Lung (tissue), 12 donors: Measurements from ENCODE around the gene DMBX1. TPM values are rescaled to one million over a fixed set of nuclear protein-coding genes. Genes with fewer than 3 reads are reported as not detected.

ENCODE experiments used
- ATAC-seq: fragments of 200-7000 bp; cut with Tn5 transposase; one replicate; pipeline ENCODE4 v1.9.1; 2020; ENCODE audit warnings: moderate number of reproducible peaks; ENCODE audit not compliant: insufficient read depth, low FRiP score
- DNase-seq, 3 donors: peaks; one replicate each; pipeline ENCODE4 v3.0.0-alpha.2; 2013 to 2017
- H3K27ac ChIP-seq, 2 donors: one replicate each; pipeline ENCODE4 v1.5.1; 2013; ENCODE audit warnings: mild to moderate bottlenecking in 2 of 2, moderate library complexity in 2 of 2, control low read depth in 1 of 2, inconsistent platforms in 1 of 2, low read depth in 1 of 2, low read length in 1 of 2
- H3K27me3 ChIP-seq, 3 donors: one replicate each; pipeline ENCODE4 v1.5.1; 2013; ENCODE audit warnings: low read length in 2 of 3; ENCODE audit not compliant: control insufficient read depth in 3 of 3, insufficient read depth in 3 of 3
- H3K36me3 ChIP-seq, 4 donors: one replicate each; pipeline ENCODE4 v1.5.1; 2013; ENCODE audit warnings: low read length in 4 of 4, mild to moderate bottlenecking in 1 of 4, moderate library complexity in 1 of 4; ENCODE audit not compliant: control insufficient read depth in 4 of 4, insufficient read depth in 4 of 4
- H3K4me1 ChIP-seq, 5 donors: one replicate each; pipeline ENCODE4 v1.5.1; 2013; ENCODE audit warnings: low read length in 5 of 5, mild to moderate bottlenecking in 2 of 5, moderate library complexity in 1 of 5; ENCODE audit not compliant: control insufficient read depth in 5 of 5, insufficient read depth in 5 of 5
- H3K4me3 ChIP-seq: one replicate; pipeline ENCODE4 v1.5.1; 2013; ENCODE audit warnings: mild to moderate bottlenecking, control low read depth, moderate library complexity
- H3K9ac ChIP-seq, 2 donors: one replicate each; pipeline ENCODE4 v1.5.1; 2013; ENCODE audit warnings: low read length in 2 of 2, control low read depth in 1 of 2; ENCODE audit not compliant: insufficient read depth in 1 of 2
- H3K9me3 ChIP-seq, 4 donors: one replicate each; pipeline ENCODE4 v1.5.1; 2013; ENCODE audit warnings: low read length in 3 of 4, mild to moderate bottlenecking in 1 of 4, moderate library complexity in 1 of 4; ENCODE audit not compliant: control insufficient read depth in 4 of 4, insufficient read depth in 3 of 4
- CTCF ChIP-seq: IDR thresholded peaks from 2 replicates; pipeline ENCODE4 v1.5.1; 2012; ENCODE audit warnings: mild to moderate bottlenecking; ENCODE audit errors: control extremely low read depth, extremely low read depth
- WGBS, 2 donors: extraction: QIAGEN DNeasy Blood & Tissue Kit; methylation state at CpG; one replicate each; pipeline ENCODE4 v1.1.7; 2013; 5-methylcytosine and 5-hydroxymethylcytosine counted together
- polyA plus RNA-seq, 2 donors: library from polyadenylated mRNA; stranded (reverse); fragments of 200-250 nt; gene quantifications; one replicate each; pipeline ENCODE4 v1.2.1, GENCODE V29; 2013
- total RNA-seq, 2 donors: library from RNA; depleted of rRNA in 1 of 2; stranded (reverse); fragments of >200 nt in 1 of 2; gene quantifications; one replicate each; pipeline ENCODE4 v1.2.1, GENCODE V29; 2014 to 2021
- donor health status: control.
- donor health status: control.
- donor health status: Bipolar disorder and iron deficiency.
- donor health status: healthy.
- donor health status: DM: yes; HTN: yes; CAD: no.

DMBX1 gene
- total and polyA plus RNA-seq, 4 donors = 0.01 to 0.09 TPM; not detected in 2

GRCh38 chr1:46524843-46525242, 35.2 kb downstream of the DMBX1 start:
- 84 to 88% methylated on average over 5 of the region's 5 CpGs for WGBS, 2 donors
- H3K27ac ChIP-seq = no peak overlapping the region
- no peak overlapping the region for H3K4me3 ChIP-seq
- no peaks in the 10 kb centered on the region for H3K36me3 ChIP-seq
- ATAC-seq (no peak), DNase-seq (no peak)
- TF ChIP-seq CTCF = no peak
- H3K9ac ChIP-seq = no peak overlapping the region
- peaks cover 0 to 25% (median 4%) of the 10 kb centered on the region in 5 donors for H3K4me1 ChIP-seq
- no peaks in the 10 kb centered on the region for H3K9me3 ChIP-seq
- H3K27me3 ChIP-seq = peaks cover 0 to 19% (median 13%) of the 10 kb centered on the region in 3 donors

GRCh38 chr1:46525253-46525983, 35.8 kb downstream of the DMBX1 start:
- ATAC-seq (no peak), DNase-seq (no peak)
- peaks cover 0 to 19% (median 4%) of the 10 kb centered on the region in 5 donors for H3K4me1 ChIP-seq
- H3K4me3 ChIP-seq = no peak overlapping the region
- H3K9ac ChIP-seq = no peak overlapping the region
- peaks cover 0 to 19% (median 13%) of the 10 kb centered on the region in 3 donors for H3K27me3 ChIP-seq
- 53 to 56% methylated on average over 13 of the region's 13 CpGs for WGBS, 2 donors
- no peaks in the 10 kb centered on the region for H3K9me3 ChIP-seq
- no peak for TF ChIP-seq CTCF
- H3K36me3 ChIP-seq = no peaks in the 10 kb centered on the region
- no peak overlapping the region for H3K27ac ChIP-seq

GRCh38 chr1:46526013-46526690, 36.5 kb downstream of the DMBX1 start:
- H3K4me1 ChIP-seq = peaks cover 0 to 16% (median 4%) of the 10 kb centered on the region in 5 donors
- ATAC-seq = no peak
- no peak overlapping the region for H3K9ac ChIP-seq
- no peak for DNase-seq
- no peaks in the 10 kb centered on the region for H3K36me3 ChIP-seq
- no peak overlapping the region for H3K27ac ChIP-seq
- H3K4me3 ChIP-seq = no peak overlapping the region
- H3K27me3 ChIP-seq = peaks cover 0 to 20% (median 19%) of the 10 kb centered on the region in 3 donors
- TF ChIP-seq CTCF = no peak
- WGBS, 2 donors = 45 to 55% methylated on average over 17 of the region's 17 CpGs
- H3K9me3 ChIP-seq = no peaks in the 10 kb centered on the region
